Superior temporal gyrus (tissue), 1 donor: ENCODE results near the gene GDNF.
"Not testable (repeated sequence)": the region's sequence is repeated elsewhere in the genome, so short reads cannot be mapped to it uniquely, and the experiment has no call there.

Source experiments
- DNase-seq: peaks from one replicate; pipeline ENCODE4 v3.0.0-alpha.2; 2016; ENCODE audit errors: extremely low spot score

Gene GDNF

DNA sequence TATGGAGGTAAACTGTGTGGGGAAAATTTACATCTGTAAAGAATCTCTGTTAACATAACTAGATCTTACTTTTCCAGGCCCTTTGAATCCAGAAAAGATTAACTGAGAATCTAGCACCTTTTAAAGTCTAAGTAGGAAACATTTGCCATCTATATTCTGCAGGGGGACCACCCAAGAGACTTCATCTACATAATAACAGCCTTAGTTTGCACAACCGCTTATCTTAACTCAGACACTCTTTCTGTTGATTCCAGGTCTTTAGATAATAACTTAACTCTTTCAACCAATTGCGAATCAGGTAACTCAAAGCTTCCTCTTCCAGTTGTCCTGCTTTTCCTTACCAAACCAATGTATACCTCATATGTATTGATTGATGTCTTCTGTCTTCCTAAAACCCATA, 53.4 kb downstream of the GDNF start:
- DNase-seq = no peak

DNA sequence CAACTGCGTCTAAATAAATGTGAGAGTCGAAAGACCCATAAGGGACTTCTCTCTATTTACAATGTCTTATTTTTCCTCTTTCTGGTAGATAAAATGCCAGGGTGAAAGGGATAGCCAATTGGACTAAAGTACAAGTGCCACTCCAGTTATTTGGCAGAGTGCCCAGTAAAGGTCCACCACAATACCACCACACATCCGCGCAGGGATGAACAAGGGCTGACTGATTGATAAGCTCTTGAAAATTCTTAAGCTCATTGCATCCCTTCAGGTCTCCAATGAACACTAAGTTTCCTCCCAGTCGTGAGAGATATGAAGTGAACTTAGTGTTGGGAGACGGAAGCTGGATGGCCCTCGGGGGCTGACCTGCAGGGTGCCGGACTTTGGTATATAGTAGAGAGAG, 58.4 kb downstream of the GDNF start:
- DNase-seq = not testable (repeated sequence)

DNA sequence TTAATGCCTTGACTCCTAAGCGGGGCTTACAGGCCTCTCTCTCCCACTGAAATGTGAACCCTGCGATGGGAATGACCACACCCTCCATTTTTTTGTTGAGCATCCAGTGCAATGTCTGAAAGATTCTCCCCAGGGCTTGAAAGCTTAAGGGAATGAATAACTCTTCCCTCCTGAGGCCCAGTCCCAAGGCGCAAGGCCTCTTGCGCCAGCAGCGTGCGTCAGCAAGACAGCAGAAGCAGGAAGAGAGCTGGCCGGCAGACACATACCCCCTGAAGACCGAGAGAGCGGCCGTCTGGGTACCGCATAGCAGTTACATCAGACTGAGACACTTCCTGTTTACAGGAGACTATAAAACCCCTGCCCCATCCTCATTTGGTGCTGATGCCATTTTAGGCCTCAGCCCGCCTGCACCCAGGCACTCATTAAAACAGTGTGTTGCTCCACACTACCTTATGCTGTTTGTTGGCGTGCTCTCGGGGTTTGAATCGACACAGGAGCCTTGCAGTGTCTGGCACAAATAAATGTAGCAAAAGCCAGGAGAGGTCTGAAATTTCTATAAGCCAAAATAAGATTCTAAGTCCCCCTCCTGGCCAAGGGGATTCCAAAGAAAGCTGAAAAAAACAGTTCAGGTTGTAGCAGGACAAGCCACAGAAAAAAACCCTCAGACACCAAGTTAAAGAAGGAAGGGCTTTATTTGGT, 62.3 kb downstream of the GDNF start:
- no peak for DNase-seq

DNA sequence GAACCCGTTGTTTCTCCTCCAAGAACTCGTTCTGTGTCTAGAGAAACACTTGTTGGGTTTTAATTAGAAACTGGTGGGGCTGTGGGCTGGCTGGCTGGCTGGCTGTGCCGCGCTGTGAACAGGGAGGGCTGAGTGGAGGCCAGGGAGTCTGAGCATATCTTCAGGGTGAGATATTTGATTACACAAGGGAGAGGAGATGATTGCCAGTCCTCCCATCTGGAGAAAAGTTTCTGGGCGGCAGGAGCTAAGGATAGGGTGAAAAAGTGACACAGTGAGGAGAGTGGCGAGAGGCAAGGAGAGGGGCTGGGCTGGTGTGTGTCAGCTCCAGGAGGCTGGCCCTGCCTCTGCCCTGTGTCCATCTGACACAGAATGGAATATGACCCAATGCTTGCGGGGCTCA, 63.0 kb downstream of the GDNF start:
- DNase-seq = no peak

DNA sequence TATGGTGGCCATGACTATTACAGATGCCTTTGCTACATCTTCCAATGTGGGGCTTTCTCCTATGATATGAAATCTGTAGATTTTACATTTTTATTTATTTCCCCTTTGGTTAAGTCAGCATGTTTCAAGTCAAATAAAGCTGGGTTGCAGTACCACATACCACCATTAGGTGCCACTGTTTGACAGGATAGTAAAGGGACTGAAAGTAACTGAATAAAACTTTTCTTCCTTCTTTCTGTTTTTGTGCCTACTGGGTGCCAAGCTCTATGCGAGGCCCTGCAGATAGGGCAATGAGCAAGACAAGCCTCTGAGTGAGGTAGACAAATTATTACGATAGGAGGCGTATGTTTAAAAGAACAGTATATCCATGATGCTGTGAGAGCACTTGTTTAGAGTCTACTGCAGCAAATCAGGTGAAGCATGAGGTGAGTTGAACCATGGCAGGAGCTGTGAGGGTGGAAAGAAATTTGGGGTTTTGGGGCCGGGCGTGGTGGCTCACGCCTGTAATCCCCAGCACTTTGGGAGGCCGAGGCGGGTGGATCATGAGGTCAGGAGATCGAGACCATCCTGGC, 64.8 kb downstream of the GDNF start:
- no peak for DNase-seq

DNA sequence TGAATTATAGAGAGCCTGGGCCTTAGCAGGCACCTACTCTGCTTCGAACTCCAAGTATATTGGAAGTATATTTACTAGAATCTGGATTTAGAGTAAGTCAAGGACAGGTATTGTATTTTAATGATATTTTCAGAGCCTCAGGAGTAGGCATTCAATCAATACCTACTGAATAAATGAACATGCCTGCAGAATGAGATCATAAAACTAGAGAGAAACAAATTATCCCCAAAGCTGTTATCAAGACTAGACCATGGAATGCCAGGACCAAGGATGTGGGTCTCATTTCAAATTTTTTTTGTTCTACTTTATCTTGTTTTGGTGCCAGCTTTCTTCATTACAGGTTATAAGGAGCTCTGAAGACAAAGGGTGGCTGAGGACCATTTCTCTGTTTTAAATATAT, 66.0 kb downstream of the GDNF start:
- no peak for DNase-seq

DNA sequence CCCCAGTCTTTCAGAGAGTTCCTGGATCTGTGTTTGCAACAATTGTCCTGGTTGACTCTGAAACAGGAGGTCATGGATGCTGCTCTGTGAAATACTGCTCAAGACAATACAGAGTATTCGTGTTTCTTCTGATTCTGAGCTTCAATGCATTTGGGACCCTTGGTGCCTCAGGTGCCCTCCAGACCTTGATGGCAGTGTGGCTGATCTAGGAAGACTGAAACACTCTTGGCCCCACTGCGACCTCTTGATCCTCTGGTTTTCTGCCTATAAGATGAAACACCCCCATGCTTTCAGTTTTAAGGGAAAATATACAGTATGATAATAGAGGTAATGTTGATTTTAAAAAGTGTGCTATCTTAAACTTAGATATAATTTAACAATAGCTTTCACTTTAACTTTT, 67.6 kb downstream of the GDNF start:
- no peak for DNase-seq

DNA sequence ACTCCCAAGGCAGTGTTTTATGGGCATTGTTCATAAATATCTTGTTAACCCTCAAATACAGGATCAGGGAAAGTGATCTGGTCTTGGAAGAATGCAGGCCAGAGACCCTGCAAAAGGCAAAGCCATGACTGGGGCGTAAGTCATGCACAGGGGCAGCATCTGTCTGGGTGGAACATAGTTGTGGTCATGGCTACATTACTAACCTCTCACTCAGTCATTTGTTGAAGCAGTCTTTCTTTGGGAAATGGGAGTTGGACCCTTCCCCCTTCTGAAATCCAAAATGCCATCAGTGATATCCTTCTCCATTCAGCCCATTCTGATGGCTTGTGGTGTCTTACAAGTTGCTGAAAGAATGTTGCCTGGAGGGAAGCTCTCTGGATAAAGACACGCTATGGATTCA, 68.1 kb downstream of the GDNF start:
- DNase-seq = no peak

DNA sequence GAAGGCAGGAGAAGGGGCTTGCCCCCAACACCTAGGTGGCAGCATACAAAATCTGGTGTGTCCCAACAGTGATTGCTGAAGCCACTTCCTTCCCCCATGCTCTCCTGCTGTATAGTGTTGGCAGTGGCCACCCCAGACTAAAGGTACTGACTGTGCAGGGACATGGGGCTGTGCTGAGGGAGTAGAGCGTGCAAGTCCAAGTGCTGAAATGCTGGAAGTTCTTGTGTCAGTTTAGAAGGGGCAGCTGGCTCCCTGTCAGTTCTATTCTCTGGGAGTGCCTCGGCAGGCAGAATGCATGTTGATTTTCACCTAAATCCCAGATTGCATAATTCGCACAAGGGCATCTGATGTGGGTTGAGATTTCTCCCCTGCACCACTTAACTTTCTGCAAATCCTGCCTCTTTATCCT, 68.6 kb downstream of the GDNF start:
- DNase-seq = no peak

DNA sequence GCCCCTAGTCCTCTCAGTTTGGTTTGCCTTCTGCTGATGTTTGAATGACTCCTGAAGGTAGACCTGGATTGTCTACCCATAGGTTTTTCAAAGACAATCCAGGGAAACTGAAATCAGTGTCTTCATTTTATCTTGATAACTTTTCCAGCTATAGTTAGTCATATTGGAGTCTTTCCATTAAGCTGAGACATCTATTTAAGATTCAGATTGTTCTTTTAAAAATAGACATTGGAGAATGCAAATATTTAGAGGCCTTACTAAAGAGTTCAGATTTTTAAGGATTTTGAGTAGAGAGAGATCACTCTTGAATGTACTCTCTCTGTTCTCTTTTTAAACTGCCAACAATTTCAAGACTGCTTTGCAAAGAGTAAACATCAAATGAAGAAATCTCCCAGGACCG, 69.1 kb downstream of the GDNF start:
- DNase-seq = no peak

DNA sequence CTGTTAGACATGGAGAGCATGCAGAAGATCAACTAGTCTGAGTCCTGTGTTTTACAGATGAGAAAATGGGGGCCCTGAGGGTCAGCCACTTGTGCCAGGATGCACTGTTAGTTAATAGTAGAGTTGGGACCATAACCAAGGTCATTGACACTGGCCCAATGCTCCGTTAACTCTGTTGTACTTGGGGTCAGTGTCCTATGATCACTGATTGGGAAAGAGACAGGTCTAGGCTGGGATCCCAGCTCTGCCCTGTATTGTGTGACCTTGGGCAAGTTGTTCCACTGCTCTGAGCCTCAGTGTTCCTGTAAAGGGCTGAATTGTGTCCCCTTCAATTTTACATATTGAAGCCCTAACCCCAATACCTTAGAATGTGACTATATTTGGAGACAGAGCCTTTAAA, 70.0 kb downstream of the GDNF start:
- DNase-seq = no peak

DNA sequence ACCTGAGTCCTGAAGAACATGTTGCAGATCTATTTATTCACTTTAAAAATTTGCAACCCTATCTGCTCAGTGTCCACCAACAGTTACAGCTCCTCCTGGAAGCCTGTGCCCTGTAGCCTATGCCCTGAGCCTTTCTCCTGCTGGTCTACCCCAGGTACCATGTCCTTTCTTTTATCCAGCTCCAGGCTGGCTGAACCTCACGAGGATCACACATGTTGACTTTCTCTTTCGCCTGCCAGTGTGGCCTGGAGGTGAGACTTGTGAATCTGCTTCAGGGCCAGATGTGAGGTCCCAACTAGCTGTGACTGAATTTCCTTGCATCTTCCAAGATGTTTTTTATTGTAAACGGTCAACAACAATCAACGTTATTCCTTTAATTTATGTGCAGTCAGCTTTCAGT, 70.7 kb downstream of the GDNF start:
- no peak for DNase-seq

DNA sequence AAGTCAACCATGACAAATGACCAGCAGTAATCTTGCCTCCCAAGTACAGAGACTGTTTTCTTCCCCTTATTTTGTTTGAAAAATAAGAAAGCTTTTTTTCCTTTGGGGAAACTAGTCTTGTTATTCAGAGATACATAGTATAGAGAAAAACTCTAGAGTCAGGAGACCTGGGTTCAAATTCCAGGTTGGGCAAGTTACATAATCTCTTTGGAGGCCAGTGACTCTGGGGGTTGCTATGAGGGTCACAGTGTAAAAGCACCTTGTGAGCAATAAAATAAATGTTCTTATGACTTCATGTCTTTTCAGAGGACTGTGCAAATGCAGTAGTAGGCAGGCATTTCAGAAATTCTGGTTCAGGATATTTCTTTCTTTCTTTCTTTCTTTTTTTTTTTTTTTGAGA, 71.5 kb downstream of the GDNF start:
- no peak for DNase-seq

DNA sequence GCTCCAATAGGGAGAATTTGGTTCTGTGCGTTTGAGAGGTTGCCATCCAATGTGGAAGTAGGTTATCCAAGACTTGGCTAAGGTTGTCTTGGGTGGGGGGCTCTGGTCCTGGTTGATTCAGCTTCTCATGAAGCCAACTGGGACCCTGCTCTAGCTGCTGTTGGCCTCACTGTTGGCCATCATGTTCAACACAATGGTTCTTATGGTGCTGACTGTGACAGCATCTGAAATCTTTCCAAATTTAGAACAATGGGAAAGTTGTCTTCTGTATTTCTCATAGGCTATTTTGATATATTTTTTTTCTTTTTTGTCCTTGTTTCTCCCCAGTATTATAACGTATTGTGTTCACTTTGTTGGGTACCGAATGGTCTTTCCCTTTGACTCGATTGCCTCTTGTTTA, 71.9 kb downstream of the GDNF start:
- peak; percentile 92 for DNase-seq

DNA sequence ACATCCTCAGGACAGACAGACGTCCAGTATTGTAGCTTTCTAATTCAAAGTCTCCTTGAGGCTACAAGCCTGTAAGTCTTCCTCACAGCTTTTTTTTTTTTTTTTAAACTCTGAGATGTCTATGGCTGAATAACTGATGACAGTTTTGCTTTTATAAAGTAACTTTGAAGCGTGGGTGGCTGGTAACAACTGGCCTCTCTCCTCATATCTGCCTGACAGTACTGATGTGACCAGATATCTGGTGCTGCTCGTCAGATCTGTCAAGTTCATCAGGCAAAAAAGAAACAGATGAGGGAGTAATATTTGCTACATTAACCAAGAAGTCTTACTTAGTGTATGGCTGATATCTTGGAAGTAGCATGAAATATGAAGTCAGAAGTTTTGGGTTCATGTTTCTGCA, 72.6 kb downstream of the GDNF start:
- no peak for DNase-seq
